HEK293T (cell line): ENCODE results near the gene PSEN1.

ENCODE experiments used
- CTCF ChIA-PET: fragments of 350-600 bp; formaldehyde crosslinking; extraction: SDS; loops from one replicate; lab custom pipeline; 2021; ENCODE audit warnings: antibody characterized with exemption, inconsistent platforms; lab: Yijun Ruan, JAX
- POLR2A ChIA-PET: fragments of 350-600 bp; formaldehyde crosslinking; extraction: SDS; loops from one replicate; lab custom pipeline; 2020; ENCODE audit warnings: antibody characterized with exemption, inconsistent platforms; lab: Yijun Ruan, JAX
- DNase-seq: peaks from one replicate; pipeline ENCODE4 v3.0.0; 2012; ENCODE audit warnings: mixed read lengths; ENCODE audit errors: extremely low spot score
- ARNT ChIP-seq: fragments of 450-650 bp; IDR thresholded peaks from 2 replicates; pipeline ENCODE4 v1.6.1; 2017; ENCODE audit warnings: mild to moderate bottlenecking
- BHLHE40 ChIP-seq: fragments of 450-650 bp; IDR thresholded peaks from 2 replicates; pipeline ENCODE4 v1.6.1; 2016; ENCODE audit warnings: mild to moderate bottlenecking, moderate library complexity, borderline replicate concordance
- CTBP1 ChIP-seq: fragments of 450-650 bp; IDR thresholded peaks from 2 replicates; pipeline ENCODE4 v1.6.1; 2016; ENCODE audit warnings: borderline replicate concordance
- ELF4 ChIP-seq: fragments of 450-650 bp; IDR thresholded peaks from 2 replicates; pipeline ENCODE4 v1.6.1; 2017; ENCODE audit warnings: antibody characterized with exemption
- FOXA1 ChIP-seq: fragments of 450-650 bp; IDR thresholded peaks from 2 replicates; pipeline ENCODE4 v1.6.1; 2016; ENCODE audit warnings: mild to moderate bottlenecking
- FOXK2 ChIP-seq: fragments of 450-650 bp; IDR thresholded peaks from 2 replicates; pipeline ENCODE4 v1.6.1; 2016; ENCODE audit warnings: mild to moderate bottlenecking
- FOXM1 ChIP-seq: fragments of 450-650 bp; IDR thresholded peaks from 2 replicates; pipeline ENCODE4 v1.6.1; 2017; ENCODE audit warnings: mild to moderate bottlenecking, borderline replicate concordance
- HDGF ChIP-seq: fragments of 450-650 bp; IDR thresholded peaks from 2 replicates; pipeline ENCODE4 v1.6.1; 2017; ENCODE audit warnings: antibody characterized with exemption, borderline replicate concordance
- L3MBTL2 ChIP-seq: fragments of 450-650 bp; conservative IDR thresholded peaks from 2 replicates; pipeline ENCODE4 v1.6.1; 2016; ENCODE audit warnings: mild to moderate bottlenecking
- LEF1 ChIP-seq: fragments of 450-650 bp; IDR thresholded peaks from 2 replicates; pipeline ENCODE4 v1.6.1; 2017; ENCODE audit warnings: mild to moderate bottlenecking, borderline replicate concordance
- NFRKB ChIP-seq: fragments of 450-650 bp; IDR thresholded peaks from 2 replicates; pipeline ENCODE4 v1.6.1; 2016; ENCODE audit warnings: mild to moderate bottlenecking, moderate library complexity
- SP1 ChIP-seq: fragments of 450-650 bp; IDR thresholded peaks from 2 replicates; pipeline ENCODE4 v1.6.1; 2017
- SUZ12 ChIP-seq: fragments of 450-650 bp; IDR thresholded peaks from 2 replicates; pipeline ENCODE4 v1.6.1; 2016; ENCODE audit warnings: mild to moderate bottlenecking
- TARDBP ChIP-seq: fragments of 450-650 bp; IDR thresholded peaks from 2 replicates; pipeline ENCODE4 v1.6.1; 2016
- ZNF384 ChIP-seq: fragments of 450-650 bp; IDR thresholded peaks from 2 replicates; pipeline ENCODE4 v1.6.1; 2016
- TF ChIP-seq, protein P1 (sequence below): fragments of 450-650 bp; IDR thresholded peaks from 2 replicates; pipeline ENCODE4 v1.6.1; 2016

The PSEN1 gene

DNA sequence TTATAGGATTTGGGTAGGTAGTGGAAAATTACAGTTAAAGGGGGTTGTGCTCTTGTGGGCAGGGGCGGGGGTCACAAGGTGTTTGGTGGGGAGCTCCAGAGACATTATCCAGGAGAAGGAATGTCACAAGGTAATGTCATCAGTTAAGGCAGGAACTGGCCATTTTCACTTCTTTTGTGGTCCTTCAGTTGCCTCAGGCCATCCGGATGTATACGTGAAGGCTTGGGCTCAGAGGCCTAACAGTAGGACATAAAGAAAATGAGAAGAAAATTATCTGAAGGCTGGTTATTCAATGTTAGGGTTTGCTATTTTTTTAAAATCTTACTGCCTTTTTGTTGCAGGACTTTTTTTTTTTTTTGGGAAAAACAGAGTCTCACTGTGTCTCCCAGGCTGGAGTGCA, 2.5 kb upstream of the PSEN1 start:
- TF ChIP-seq SP1 (no peak), LEF1 (no peak)
- CTCF ChIA-PET = no interaction called here
- POLR2A ChIA-PET = no interaction called here
- DNase-seq = no peak

DNA sequence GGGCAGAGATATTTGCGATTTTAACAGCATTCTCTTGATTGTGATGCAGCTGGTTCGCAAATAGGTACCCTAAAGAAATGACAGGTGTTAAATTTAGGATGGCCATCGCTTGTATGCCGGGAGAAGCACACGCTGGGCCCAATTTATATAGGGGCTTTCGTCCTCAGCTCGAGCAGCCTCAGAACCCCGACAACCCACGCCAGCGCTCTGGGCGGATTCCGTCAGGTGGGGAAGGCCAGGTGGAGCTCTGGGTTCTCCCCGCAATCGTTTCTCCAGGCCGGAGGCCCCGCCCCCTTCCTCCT, 271 bp upstream of the PSEN1 start:
- ChIA-PET CTCF (no interaction called here), POLR2A (interaction anchor here (0.8 to 2.7 kb wide), 8 partner anchors 11 to 340 kb away, joined by 3 to 33 read pairs (median 4); partner anchors contain the start of genes DCAF4 and RBM25)
- TF ChIP-seq HDGF = no peak
- TF ChIP-seq FOXA1 = no peak
- no peak for TF ChIP-seq ARNT
- TF ChIP-seq ELF4 = no peak
- no peak for TF ChIP-seq TARDBP
- no peak for TF ChIP-seq BHLHE40
- no peak for DNase-seq

DNA sequence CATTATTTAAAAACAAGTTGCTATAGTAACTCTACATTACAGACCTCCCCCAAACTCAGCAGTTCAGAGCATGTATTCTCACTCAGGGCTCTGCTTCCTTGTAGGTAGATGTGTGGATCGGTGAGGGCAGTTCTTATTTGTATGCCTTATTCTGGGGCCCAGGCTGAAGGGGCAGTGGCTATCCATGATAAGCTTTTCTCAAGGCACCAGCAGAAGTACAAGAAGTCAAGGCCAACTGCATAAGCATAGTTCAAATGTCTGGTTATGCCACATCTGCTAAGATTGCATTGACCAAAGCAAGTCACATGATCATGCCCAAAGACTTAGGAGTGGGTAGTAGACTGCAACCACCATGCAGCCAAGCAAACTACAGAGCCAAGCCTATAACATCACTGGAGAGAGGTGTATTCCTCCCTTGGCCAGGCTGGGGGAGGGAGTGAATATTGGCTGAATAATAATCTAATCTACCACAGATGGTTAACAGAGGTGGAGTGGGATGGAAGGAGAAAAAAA, 4.6 kb downstream of the PSEN1 start:
- ChIA-PET CTCF (no interaction called here), POLR2A (no interaction called here)
- no peak for TF ChIP-seq TARDBP
- no peak for TF ChIP-seq SP1
- no peak for TF ChIP-seq HDGF
- DNase-seq = no peak

DNA sequence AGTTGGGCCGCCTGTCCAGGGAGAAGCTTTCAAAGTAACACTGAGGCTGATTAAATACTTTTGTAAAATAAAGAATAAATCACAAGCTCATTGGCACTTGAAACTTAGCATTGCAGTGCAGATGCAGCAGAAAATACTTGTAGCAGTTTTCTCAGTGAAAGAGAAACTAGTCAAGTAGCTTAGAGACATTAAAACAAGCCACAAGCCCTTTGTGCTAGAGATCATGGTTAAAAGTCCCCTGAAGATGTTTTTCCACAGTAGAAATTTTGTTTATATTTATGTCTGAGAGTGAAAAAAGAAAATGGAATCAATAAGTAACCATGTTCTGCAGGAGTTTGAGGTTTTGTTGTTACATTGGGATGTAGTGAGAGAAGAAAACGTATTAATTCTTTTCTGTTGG, 5.9 kb downstream of the PSEN1 start:
- ChIA-PET CTCF (interaction anchor here (0.6 kb wide), 1 partner anchor 311 kb away, joined by 4 read pairs; no protein-coding TSS in a partner anchor), POLR2A (interaction anchor here (2.0 kb wide), 1 partner anchor 84 kb away, joined by 7 read pairs; the partner anchor contains the start of gene RBM25)
- TF ChIP-seq HDGF (no peak), SP1 (no peak), BHLHE40 (no peak), ELF4 (no peak), ARNT (no peak), SUZ12 (no peak), ZNF384 (no peak), TARDBP (no peak), FOXK2 (no peak), FOXA1 (no peak), L3MBTL2 (no peak), NFRKB (no peak)
- TF ChIP-seq, protein P1, sequence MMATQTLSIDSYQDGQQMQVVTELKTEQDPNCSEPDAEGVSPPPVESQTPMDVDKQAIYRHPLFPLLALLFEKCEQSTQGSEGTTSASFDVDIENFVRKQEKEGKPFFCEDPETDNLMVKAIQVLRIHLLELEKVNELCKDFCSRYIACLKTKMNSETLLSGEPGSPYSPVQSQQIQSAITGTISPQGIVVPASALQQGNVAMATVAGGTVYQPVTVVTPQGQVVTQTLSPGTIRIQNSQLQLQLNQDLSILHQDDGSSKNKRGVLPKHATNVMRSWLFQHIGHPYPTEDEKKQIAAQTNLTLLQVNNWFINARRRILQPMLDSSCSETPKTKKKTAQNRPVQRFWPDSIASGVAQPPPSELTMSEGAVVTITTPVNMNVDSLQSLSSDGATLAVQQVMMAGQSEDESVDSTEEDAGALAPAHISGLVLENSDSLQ = no peak
- DNase-seq = no peak

DNA sequence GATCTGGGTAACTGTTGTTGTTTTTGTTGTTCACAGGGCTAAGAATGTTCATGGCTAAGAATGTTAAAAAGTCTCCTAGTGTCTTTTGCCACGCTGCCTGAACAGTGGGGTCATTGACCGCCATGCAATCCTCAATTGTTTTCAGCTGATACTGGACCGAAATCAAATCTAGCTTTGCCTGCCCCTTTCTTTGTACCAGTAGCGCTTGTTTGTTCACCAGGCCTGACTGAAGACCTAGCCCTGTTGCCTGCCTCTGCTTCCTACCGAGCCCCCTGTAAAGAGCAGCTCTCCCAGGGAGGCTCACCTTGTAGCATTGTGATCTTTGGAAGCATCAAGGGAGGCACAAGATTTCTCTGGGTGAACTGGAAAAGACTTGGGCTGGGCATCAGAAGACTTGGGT, 6.7 kb downstream of the PSEN1 start:
- ChIA-PET CTCF (interaction anchor here (0.8 kb wide), 1 partner anchor 304 kb away, joined by 3 read pairs; no protein-coding TSS in a partner anchor), POLR2A (interaction anchor here (2.0 kb wide), 1 partner anchor 85 kb away, joined by 7 read pairs; the partner anchor contains the start of gene RBM25)
- TF ChIP-seq SUZ12 = no peak
- TF ChIP-seq L3MBTL2 = no peak
- no peak for TF ChIP-seq SP1
- no peak for TF ChIP-seq FOXM1
- no peak for TF ChIP-seq LEF1
- TF ChIP-seq, protein P1 = no peak
- TF ChIP-seq TARDBP = no peak
- TF ChIP-seq ARNT = no peak
- TF ChIP-seq CTBP1 = no peak
- TF ChIP-seq ZNF384 = no peak
- no peak for TF ChIP-seq FOXA1
- no peak for TF ChIP-seq FOXK2
- no peak for TF ChIP-seq HDGF
- TF ChIP-seq ELF4 = no peak
- TF ChIP-seq BHLHE40 = no peak
- no peak for TF ChIP-seq NFRKB
- DNase-seq = no peak

DNA sequence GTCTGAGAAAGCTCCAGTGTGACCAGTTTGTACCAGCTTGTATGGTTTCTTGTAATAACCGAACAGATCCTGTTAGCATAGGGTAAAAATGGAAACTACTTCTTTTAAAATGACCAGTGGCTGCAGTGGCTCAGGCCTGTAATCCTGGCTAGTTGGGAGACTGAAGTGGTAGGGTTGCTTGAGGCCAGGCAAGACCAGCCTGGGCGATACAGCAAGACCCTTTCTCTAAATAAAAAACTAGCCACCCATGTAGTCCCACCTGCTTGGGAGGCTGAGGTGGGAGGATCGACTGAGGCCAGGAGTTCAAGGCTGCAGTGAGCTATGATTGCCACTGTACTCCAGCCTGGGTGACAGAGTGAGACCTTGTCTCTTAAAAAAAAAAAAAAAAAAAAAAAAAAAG, 7.3 kb downstream of the PSEN1 start:
- POLR2A ChIA-PET = interaction anchor here (2.0 kb wide), 1 partner anchor 85 kb away, joined by 7 read pairs; the partner anchor contains the start of gene RBM25

More for the DNA sequence above, 7.3 kb downstream of the PSEN1 start:
- no peak for DNase-seq
- no peak for TF ChIP-seq TARDBP
- no peak for TF ChIP-seq ELF4
- TF ChIP-seq SUZ12 = no peak
- TF ChIP-seq ZNF384 = no peak
- no peak for TF ChIP-seq L3MBTL2
- TF ChIP-seq SP1 = no peak
- no peak for TF ChIP-seq NFRKB
- TF ChIP-seq LEF1 = no peak
- no peak for TF ChIP-seq FOXK2
- TF ChIP-seq FOXM1 = no peak
- no peak for TF ChIP-seq ARNT
- no peak for TF ChIP-seq CTBP1
- no peak for TF ChIP-seq FOXA1
- no peak for TF ChIP-seq HDGF
- TF ChIP-seq, protein P1 = no peak
- no peak for TF ChIP-seq BHLHE40
- CTCF ChIA-PET = interaction anchor here (0.8 kb wide), 1 partner anchor 303 kb away, joined by 3 read pairs; no protein-coding TSS in a partner anchor
